Measurements from ENCODE around the gene CYP2J2.

DNA sequence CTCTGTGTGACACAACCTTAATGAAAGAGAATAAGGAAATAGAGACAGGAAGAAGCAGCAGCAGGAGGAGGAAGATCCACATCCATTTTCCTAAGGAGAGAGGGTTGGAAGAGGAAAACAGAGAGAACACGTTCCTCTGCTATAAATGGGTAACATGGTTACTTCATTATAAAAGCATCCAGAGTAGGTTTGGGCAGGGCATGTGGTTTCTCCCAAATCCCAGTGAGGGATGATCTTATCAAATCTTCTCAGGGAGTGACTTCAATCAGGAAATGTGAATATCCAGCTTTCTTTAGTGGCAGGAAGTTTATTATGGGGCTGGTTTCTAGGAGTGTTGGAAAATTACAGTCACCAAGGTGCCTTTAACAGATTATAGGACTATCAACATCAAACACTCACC, 11.1 kb downstream of the CYP2J2 start:
- TF ChIP-seq, protein P1, sequence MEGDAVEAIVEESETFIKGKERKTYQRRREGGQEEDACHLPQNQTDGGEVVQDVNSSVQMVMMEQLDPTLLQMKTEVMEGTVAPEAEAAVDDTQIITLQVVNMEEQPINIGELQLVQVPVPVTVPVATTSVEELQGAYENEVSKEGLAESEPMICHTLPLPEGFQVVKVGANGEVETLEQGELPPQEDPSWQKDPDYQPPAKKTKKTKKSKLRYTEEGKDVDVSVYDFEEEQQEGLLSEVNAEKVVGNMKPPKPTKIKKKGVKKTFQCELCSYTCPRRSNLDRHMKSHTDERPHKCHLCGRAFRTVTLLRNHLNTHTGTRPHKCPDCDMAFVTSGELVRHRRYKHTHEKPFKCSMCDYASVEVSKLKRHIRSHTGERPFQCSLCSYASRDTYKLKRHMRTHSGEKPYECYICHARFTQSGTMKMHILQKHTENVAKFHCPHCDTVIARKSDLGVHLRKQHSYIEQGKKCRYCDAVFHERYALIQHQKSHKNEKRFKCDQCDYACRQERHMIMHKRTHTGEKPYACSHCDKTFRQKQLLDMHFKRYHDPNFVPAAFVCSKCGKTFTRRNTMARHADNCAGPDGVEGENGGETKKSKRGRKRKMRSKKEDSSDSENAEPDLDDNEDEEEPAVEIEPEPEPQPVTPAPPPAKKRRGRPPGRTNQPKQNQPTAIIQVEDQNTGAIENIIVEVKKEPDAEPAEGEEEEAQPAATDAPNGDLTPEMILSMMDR (IDR thresholded peaks at IDR 0.05): no peak
- TF ChIP-seq POLR2A (IDR thresholded peaks at IDR 0.05): no peak
